ENCODE data around the gene DSG2. TPM values are rescaled to one million over a fixed set of nuclear protein-coding genes. Genes with fewer than 3 reads are reported as not detected.

The DSG2 gene
- total RNA-seq (ENCODE audit: low replicate concordance): under 0.01 and 8.9 TPM in 2 replicates

GRCh38 chr18:31497836-31498573, at the start of gene DSG2:
TSS of gene DSG2 (plus strand) at chr18:31498177. CDS start at chr18:31498252, 75 bp downstream.

GRCh38 chr18:31591628-31592027, 93.7 kb downstream of the DSG2 start, which contains the start of gene TTR:
TSS of gene TTR (plus strand) at chr18:31591877. CDS start at chr18:31591903, 26 bp downstream.

Other genes starting within 250 kb of the DSG2 start
- gene DSG1, start 180.0 kb upstream of the DSG2 start, total RNA-seq (ENCODE audit: low replicate concordance): not detected in 2 replicates
- not detected in 2 replicates for gene DSG4, start 121.4 kb upstream of the DSG2 start, total RNA-seq (ENCODE audit: low replicate concordance)
- 0.23 TPM in 1 of 2 replicates, not detected in the other for gene DSG3, start 50.4 kb upstream of the DSG2 start, total RNA-seq (ENCODE audit: low replicate concordance)
- gene TTR, start 93.7 kb downstream of the DSG2 start, total RNA-seq (ENCODE audit: low replicate concordance): not detected in 2 replicates
- gene B4GALT6, start 186.4 kb downstream of the DSG2 start, total RNA-seq (ENCODE audit: low replicate concordance): 2.1 and 2.3 TPM in 2 replicates

Measured in smooth muscle cell of the coronary artery (primary cell).